ENCODE results near the gene CRYGC.

DNA sequence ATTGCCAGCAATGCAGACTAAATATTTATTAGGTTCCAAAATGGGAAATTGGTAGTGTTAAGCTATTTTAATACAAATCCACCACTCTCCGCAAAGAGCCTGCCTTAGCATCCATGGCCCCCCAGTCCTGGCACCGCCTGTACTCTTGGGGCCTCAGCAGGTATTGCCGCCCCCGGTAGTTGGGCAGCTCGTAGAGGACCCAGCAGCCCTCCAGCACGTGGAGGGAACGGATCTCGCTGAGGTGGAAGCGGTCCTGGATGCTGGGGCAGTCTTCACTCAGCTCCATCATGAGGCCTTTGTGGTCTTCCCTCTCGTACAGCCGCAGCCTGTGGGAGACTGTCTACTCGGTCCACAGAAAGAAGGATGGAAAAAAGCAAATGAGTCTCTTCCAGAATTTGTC lies 1.5 kb downstream of the CRYGC start:
- TF ChIP-seq CTCF (conservative IDR thresholded peaks at IDR 0.05) (no peak), EZH2 (IDR thresholded peaks at IDR 0.05; ENCODE audit: low read depth) (no peak)

Data from PC-9 (cell line).